ENCODE data around the gene ICE2. TPM values are rescaled to one million over a fixed set of nuclear protein-coding genes. Genes with fewer than 3 reads are reported as not detected.
"Not testable (repeated sequence)": the region's sequence is repeated elsewhere in the genome, so short reads cannot be mapped to it uniquely, and the experiment has no call there.

ICE2 gene
- total and polyA plus RNA-seq, 2 of the 8 experiments (the other 6 are each of a cell fraction or from before 2014, with no cell fraction given): 40.0 to 87.3 TPM

- TF ChIP-seq HDAC6 (IDR thresholded peaks at IDR 0.05; ENCODE audit: low read depth, low read length): no peak
- no peak for TF ChIP-seq RFX5 (IDR thresholded peaks at IDR 0.05; ENCODE audit: borderline replicate concordance, low read depth, low read length)
- no peak for TF ChIP-seq SAP30 (IDR thresholded peaks at IDR 0.05; ENCODE audit: insufficient read depth, insufficient replicate concordance, low read length)
- TF ChIP-seq ZNF274 (IDR thresholded peaks at IDR 0.05; ENCODE audit: borderline replicate concordance, extremely low read depth, low read length): no peak
- no peak for TF ChIP-seq ASH2L (IDR thresholded peaks at IDR 0.05; ENCODE audit: low read length)
- no peak for TF ChIP-seq FOSL1 (IDR thresholded peaks at IDR 0.05; ENCODE audit: insufficient read depth, low read depth, low read length)
- no peak for TF ChIP-seq EGR1 (IDR thresholded peaks at IDR 0.05; ENCODE audit: borderline replicate concordance, low read depth, low read length)
Measured at GRCh38 chr15:60413231-60413824, 65.6 kb downstream of the ICE2 start (continued).

- ChIA-PET POLR2A (ENCODE audit: partially characterized antibody) (interaction anchor here (1.1 kb wide), 1 partner anchor 13 kb away, joined by 5 read pairs; no protein-coding TSS in a partner anchor), CTCF (ENCODE audit: partially characterized antibody) (interaction anchor here (0.8 kb wide), 1 partner anchor 54 kb away, joined by 3 read pairs; no protein-coding TSS in a partner anchor)
- not testable (repeated sequence) for H3K79me2 ChIP-seq (ENCODE audit: control insufficient read depth in 1 of 2, insufficient read depth in 2 of 2, low read length in 2 of 2); H2BK20ac ChIP-seq (ENCODE audit: low read length); H3K9me3 ChIP-seq (ENCODE audit: insufficient read depth in 2 of 2, low read depth in 1 of 2, low read length in 1 of 2); H2BK120ac ChIP-seq (replicated peaks; ENCODE audit: low read depth, low read length); H3K4me1 ChIP-seq (replicated peaks in 1 of 4; ENCODE audit: control insufficient read depth in 3 of 4, insufficient read depth in 4 of 4, low read length in 3 of 4); H3K79me1 ChIP-seq (ENCODE audit: low read depth, low read length); H3K56ac ChIP-seq (replicated peaks; ENCODE audit: insufficient read length, low read depth, low read length); H4K5ac ChIP-seq (ENCODE audit: insufficient read length, low read depth, low read length); FAIRE-seq; H4K20me1 ChIP-seq (replicated peaks in 1 of 2; ENCODE audit: control insufficient read depth in 1 of 2, insufficient read depth in 2 of 2, low read length in 2 of 2); H3K36me3 ChIP-seq (ENCODE audit: control insufficient read depth in 2 of 4, insufficient read depth in 4 of 4, low read length in 3 of 4); H4K91ac ChIP-seq (replicated peaks; ENCODE audit: insufficient read length, low read length); H3K14ac ChIP-seq (ENCODE audit: insufficient read length); H2AK5ac ChIP-seq (ENCODE audit: low read depth, low read length); DNase-seq (ENCODE audit: low read depth in 1 of 2, low spot score in 2 of 2); H3K4me2 ChIP-seq (ENCODE audit: insufficient read depth in 1 of 2, low read depth in 2 of 2, low read length in 2 of 2); H4K8ac ChIP-seq (ENCODE audit: extremely low read depth, insufficient read depth, low read length); H3K18ac ChIP-seq (ENCODE audit: extremely low read depth, low read length); H3K27ac ChIP-seq (ENCODE audit: low read depth, low read length); H2BK12ac ChIP-seq (ENCODE audit: low read depth, low read length); H3K4me3 ChIP-seq (ENCODE audit: extremely low read depth in 1 of 4, insufficient read depth in 2 of 4, low read depth in 3 of 4, low read length in 4 of 4); H3K4ac ChIP-seq (replicated peaks; ENCODE audit: insufficient read length, low read depth, low read length); H3K23ac ChIP-seq (ENCODE audit: insufficient read length); H3K9ac ChIP-seq (replicated peaks in 1 of 4; ENCODE audit: extremely low read depth in 1 of 4, low read depth in 3 of 4, low read length in 3 of 4); H3K27me3 ChIP-seq (replicated peaks in 1 of 4; ENCODE audit: control insufficient read depth in 3 of 4, extremely low read depth in 1 of 4, insufficient read depth in 3 of 4, low read length in 3 of 4); H3K23me2 ChIP-seq (ENCODE audit: low read depth, low read length); H2BK15ac ChIP-seq (ENCODE audit: low read length); H2AFZ ChIP-seq (ENCODE audit: low read length); H2BK5ac ChIP-seq (ENCODE audit: low read depth, low read length)
- 93% methylated on average over 21 of the region's 21 CpGs; no CpG with 5 or more reads in 1 of the 2 experiments for WGBS, 2 experiments (ENCODE audit: extremely low coverage in 1 of 2, insufficient coverage in 1 of 2, insufficient read length in 1 of 2, insufficient replicate concordance in 2 of 2, low coverage in 1 of 2, low lambda C conversion rate in 2 of 2, missing lambda C conversion rate in 1 of 2)
Measured at GRCh38 chr15:60412807-60413206, 66.1 kb downstream of the ICE2 start.

Data from H1 (cell line).